Measurements from ENCODE around the gene RERE.
"Not testable (repeated sequence)": the region's sequence is repeated elsewhere in the genome, so short reads cannot be mapped to it uniquely, and the experiment has no call there.

RERE gene

GRCh38 chr1:8623651-8624192 lies 193.7 kb downstream of the RERE start:
- not testable (repeated sequence) for H3K4me3 ChIP-seq (ENCODE audit: low read depth in 1 of 2, low read length in 2 of 2); H3K9ac ChIP-seq (ENCODE audit: low read length); H3K27ac ChIP-seq (ENCODE audit: low read depth, low read length); H3K4me1 ChIP-seq (ENCODE audit: insufficient read depth, low read length); H3K27me3 ChIP-seq (ENCODE audit: control insufficient read depth in 1 of 2, insufficient read depth in 2 of 2, low read length in 2 of 2); H3K36me3 ChIP-seq (ENCODE audit: insufficient read depth, low read length); H3K9me3 ChIP-seq (ENCODE audit: low read length)

GRCh38 chr1:8621785-8622348 lies 195.6 kb downstream of the RERE start:
- not testable (repeated sequence) for H3K9ac ChIP-seq (ENCODE audit: low read length); H3K36me3 ChIP-seq (ENCODE audit: insufficient read depth, low read length); H3K27ac ChIP-seq (ENCODE audit: low read depth, low read length); H3K27me3 ChIP-seq (ENCODE audit: control insufficient read depth in 1 of 2, insufficient read depth in 2 of 2, low read length in 2 of 2); H3K9me3 ChIP-seq (ENCODE audit: low read length); H3K4me3 ChIP-seq (ENCODE audit: low read depth in 1 of 2, low read length in 2 of 2); H3K4me1 ChIP-seq (ENCODE audit: insufficient read depth, low read length)

GRCh38 chr1:8621034-8621582 lies 196.3 kb downstream of the RERE start:
- not testable (repeated sequence) for H3K4me1 ChIP-seq (ENCODE audit: insufficient read depth, low read length); H3K4me3 ChIP-seq (ENCODE audit: low read depth in 1 of 2, low read length in 2 of 2); H3K9me3 ChIP-seq (ENCODE audit: low read length); H3K36me3 ChIP-seq (ENCODE audit: insufficient read depth, low read length); H3K27ac ChIP-seq (ENCODE audit: low read depth, low read length); H3K9ac ChIP-seq (ENCODE audit: low read length); H3K27me3 ChIP-seq (ENCODE audit: control insufficient read depth in 1 of 2, insufficient read depth in 2 of 2, low read length in 2 of 2)

GRCh38 chr1:8619917-8620502 lies 197.4 kb downstream of the RERE start:
- H3K9ac ChIP-seq (ENCODE audit: low read length); H3K9me3 ChIP-seq (ENCODE audit: low read length); H3K4me1 ChIP-seq (ENCODE audit: insufficient read depth, low read length); H3K4me3 ChIP-seq (ENCODE audit: low read depth in 1 of 2, low read length in 2 of 2); H3K27ac ChIP-seq (ENCODE audit: low read depth, low read length); H3K27me3 ChIP-seq (ENCODE audit: control insufficient read depth in 1 of 2, insufficient read depth in 2 of 2, low read length in 2 of 2); H3K36me3 ChIP-seq (ENCODE audit: insufficient read depth, low read length): not testable (repeated sequence)

- H3K27ac ChIP-seq (ENCODE audit: low read depth, low read length); H3K4me1 ChIP-seq (ENCODE audit: insufficient read depth, low read length); H3K27me3 ChIP-seq (ENCODE audit: control insufficient read depth in 1 of 2, insufficient read depth in 2 of 2, low read length in 2 of 2); H3K4me3 ChIP-seq (ENCODE audit: low read depth in 1 of 2, low read length in 2 of 2); H3K9ac ChIP-seq (ENCODE audit: low read length); H3K9me3 ChIP-seq (ENCODE audit: low read length); H3K36me3 ChIP-seq (ENCODE audit: insufficient read depth, low read length): not testable (repeated sequence)
These were observed 198.0 kb downstream of the RERE start for GRCh38 chr1:8619419-8619818.

- H3K9me3 ChIP-seq (ENCODE audit: low read length); H3K36me3 ChIP-seq (ENCODE audit: insufficient read depth, low read length); H3K4me3 ChIP-seq (ENCODE audit: low read depth in 1 of 2, low read length in 2 of 2); H3K27me3 ChIP-seq (ENCODE audit: control insufficient read depth in 1 of 2, insufficient read depth in 2 of 2, low read length in 2 of 2); H3K27ac ChIP-seq (ENCODE audit: low read depth, low read length); H3K4me1 ChIP-seq (ENCODE audit: insufficient read depth, low read length); H3K9ac ChIP-seq (ENCODE audit: low read length): not testable (repeated sequence)
These were observed 200.6 kb downstream of the RERE start for GRCh38 chr1:8616791-8617190.

- not testable (repeated sequence) for H3K9me3 ChIP-seq (ENCODE audit: low read length); H3K27me3 ChIP-seq (ENCODE audit: control insufficient read depth in 1 of 2, insufficient read depth in 2 of 2, low read length in 2 of 2); H3K36me3 ChIP-seq (ENCODE audit: insufficient read depth, low read length); H3K4me1 ChIP-seq (ENCODE audit: insufficient read depth, low read length); H3K27ac ChIP-seq (ENCODE audit: low read depth, low read length); H3K4me3 ChIP-seq (ENCODE audit: low read depth in 1 of 2, low read length in 2 of 2); H3K9ac ChIP-seq (ENCODE audit: low read length)
These were observed 205.6 kb downstream of the RERE start for GRCh38 chr1:8611634-8612515.

GRCh38 chr1:8607906-8608305 lies 209.5 kb downstream of the RERE start:
- no peaks in the 10 kb centered on the region for H3K36me3 ChIP-seq (ENCODE audit: insufficient read depth, low read length)

GRCh38 chr1:8604041-8604945 lies 213.1 kb downstream of the RERE start:
- Histone ChIP-seq H3K9ac (ENCODE audit: low read length) (no peak overlapping the region), H3K4me3 (ENCODE audit: low read depth in 1 of 2, low read length in 2 of 2) (no peak overlapping the region), H3K9me3 (ENCODE audit: low read length) (no peaks in the 10 kb centered on the region), H3K4me1 (ENCODE audit: insufficient read depth, low read length) (peaks cover 12% of the 10 kb centered on the region), H3K27me3 (ENCODE audit: control insufficient read depth in 1 of 2, insufficient read depth in 2 of 2, low read length in 2 of 2) (no peaks in the 10 kb centered on the region), H3K27ac (ENCODE audit: low read depth, low read length) (no peak overlapping the region), H3K36me3 (ENCODE audit: insufficient read depth, low read length) (no peaks in the 10 kb centered on the region)

More at GRCh38 chr1:8607906-8608305, 209.5 kb downstream of the RERE start:
- Histone ChIP-seq H3K4me1 (ENCODE audit: insufficient read depth, low read length) (peaks cover 7% of the 10 kb centered on the region), H3K9ac (ENCODE audit: low read length) (no peak overlapping the region), H3K27me3 (ENCODE audit: control insufficient read depth in 1 of 2, insufficient read depth in 2 of 2, low read length in 2 of 2) (no peaks in the 10 kb centered on the region), H3K9me3 (ENCODE audit: low read length) (no peaks in the 10 kb centered on the region), H3K4me3 (ENCODE audit: low read depth in 1 of 2, low read length in 2 of 2) (no peak overlapping the region), H3K27ac (ENCODE audit: low read depth, low read length) (no peak overlapping the region)

GRCh38 chr1:8603220-8603616 lies 214.2 kb downstream of the RERE start:
- Histone ChIP-seq H3K4me3 (ENCODE audit: low read depth in 1 of 2, low read length in 2 of 2) (no peak overlapping the region), H3K27ac (ENCODE audit: low read depth, low read length) (no peak overlapping the region), H3K9me3 (ENCODE audit: low read length) (no peaks in the 10 kb centered on the region), H3K4me1 (ENCODE audit: insufficient read depth, low read length) (peaks cover 22% of the 10 kb centered on the region), H3K27me3 (ENCODE audit: control insufficient read depth in 1 of 2, insufficient read depth in 2 of 2, low read length in 2 of 2) (no peaks in the 10 kb centered on the region), H3K36me3 (ENCODE audit: insufficient read depth, low read length) (no peaks in the 10 kb centered on the region), H3K9ac (ENCODE audit: low read length) (no peak overlapping the region)

All from muscle layer of colon (tissue), 2 donors.